ENCODE data around the gene TMEM18. TPM values are rescaled to one million over a fixed set of nuclear protein-coding genes. Genes with fewer than 3 reads are reported as not detected.

The TMEM18 gene
- total and polyA plus RNA-seq, 2 experiments from 2014 or later = 15.0 to 41.9 TPM

DNA sequence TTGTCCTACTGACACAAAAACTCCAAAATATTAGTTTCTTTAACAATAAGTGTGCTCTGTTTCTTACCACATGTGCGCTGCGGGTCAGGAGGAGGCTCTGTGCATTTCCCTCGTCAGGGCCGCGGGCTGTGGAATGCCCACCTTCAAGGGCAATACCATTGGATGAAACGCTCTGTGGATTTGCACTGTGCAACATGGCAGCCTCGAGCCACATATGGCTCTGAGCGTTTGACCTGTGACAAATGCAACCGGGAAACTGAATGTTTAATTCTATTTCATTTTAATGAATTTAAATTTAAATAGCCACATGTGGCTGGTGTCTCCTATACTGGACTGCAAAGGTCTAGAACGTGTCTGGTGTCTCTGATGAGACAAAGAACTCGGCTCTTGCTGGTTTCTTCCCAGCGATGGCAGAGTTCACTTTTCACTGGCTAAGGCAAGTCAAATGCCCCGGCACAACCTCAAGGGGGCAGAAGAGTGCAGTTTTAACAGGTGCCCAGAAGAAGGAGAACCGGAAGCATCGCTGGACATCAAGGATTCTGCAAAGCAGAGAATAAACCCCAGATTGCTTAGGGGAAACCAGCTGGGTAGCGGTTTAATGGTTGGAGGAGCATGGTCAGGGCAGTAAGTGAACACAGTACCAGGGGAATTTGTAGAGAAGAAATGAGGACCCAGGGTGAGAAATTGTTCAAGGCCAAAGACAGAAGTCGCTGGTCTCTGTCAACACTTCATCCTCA lies 37.0 kb upstream of the TMEM18 start:
- Mint-ChIP-seq H3K36me3 (ENCODE audit: low read depth) (no peaks in the 10 kb centered on the region), H3K27me3 (ENCODE audit: insufficient read depth, low read depth, poor library complexity) (peaks cover 6% of the 10 kb centered on the region), H3K4me3 (no peak overlapping the region), H3K9me3 (no peaks in the 10 kb centered on the region), H3K27ac (0 out of 2 replicates have a peak overlapping the region, but pooled peaks have one; percentile 32), H3K4me1 (peaks cover 19% of the 10 kb centered on the region)
- H3K4me1 ChIP-seq (ENCODE audit: insufficient read depth) = 0 out of 2 replicates have a peak, but pooled peaks cover 5% of the 10 kb centered on the region
- H3K4me2 ChIP-seq = no peak overlapping the region
- no peaks in the 10 kb centered on the region for H4K20me1 ChIP-seq (replicated peaks; ENCODE audit: insufficient read depth)
- TF ChIP-seq JUNB (IDR thresholded peaks at IDR 0.05; ENCODE audit: unreplicated experiment) = no peak
- TF ChIP-seq, protein P1, sequence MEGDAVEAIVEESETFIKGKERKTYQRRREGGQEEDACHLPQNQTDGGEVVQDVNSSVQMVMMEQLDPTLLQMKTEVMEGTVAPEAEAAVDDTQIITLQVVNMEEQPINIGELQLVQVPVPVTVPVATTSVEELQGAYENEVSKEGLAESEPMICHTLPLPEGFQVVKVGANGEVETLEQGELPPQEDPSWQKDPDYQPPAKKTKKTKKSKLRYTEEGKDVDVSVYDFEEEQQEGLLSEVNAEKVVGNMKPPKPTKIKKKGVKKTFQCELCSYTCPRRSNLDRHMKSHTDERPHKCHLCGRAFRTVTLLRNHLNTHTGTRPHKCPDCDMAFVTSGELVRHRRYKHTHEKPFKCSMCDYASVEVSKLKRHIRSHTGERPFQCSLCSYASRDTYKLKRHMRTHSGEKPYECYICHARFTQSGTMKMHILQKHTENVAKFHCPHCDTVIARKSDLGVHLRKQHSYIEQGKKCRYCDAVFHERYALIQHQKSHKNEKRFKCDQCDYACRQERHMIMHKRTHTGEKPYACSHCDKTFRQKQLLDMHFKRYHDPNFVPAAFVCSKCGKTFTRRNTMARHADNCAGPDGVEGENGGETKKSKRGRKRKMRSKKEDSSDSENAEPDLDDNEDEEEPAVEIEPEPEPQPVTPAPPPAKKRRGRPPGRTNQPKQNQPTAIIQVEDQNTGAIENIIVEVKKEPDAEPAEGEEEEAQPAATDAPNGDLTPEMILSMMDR (conservative IDR thresholded peaks at IDR 0.05; ENCODE audit: low read depth in 2 of 2) = peak; percentile 83 to 90
- H3K79me2 ChIP-seq (replicated peaks; ENCODE audit: insufficient read depth) = no peaks in the 10 kb centered on the region
- H2AFZ ChIP-seq = no peak overlapping the region
- DNase-seq (ENCODE audit: low spot score) (peak; percentile 83), ATAC-seq (peak; percentile 78)
- H3K4me3 ChIP-seq = no peak overlapping the region
- no peaks in the 10 kb centered on the region for H3K27me3 ChIP-seq (ENCODE audit: insufficient read depth)
- H3K36me3 ChIP-seq (ENCODE audit: insufficient read depth) = no peaks in the 10 kb centered on the region
- no peaks in the 10 kb centered on the region for H3F3A ChIP-seq (replicated peaks; ENCODE audit: low read depth)
- H3K27ac ChIP-seq (ENCODE audit: low read depth) = no peak overlapping the region
- H3K9me2 ChIP-seq (ENCODE audit: insufficient read depth) = no peaks in the 10 kb centered on the region

DNA sequence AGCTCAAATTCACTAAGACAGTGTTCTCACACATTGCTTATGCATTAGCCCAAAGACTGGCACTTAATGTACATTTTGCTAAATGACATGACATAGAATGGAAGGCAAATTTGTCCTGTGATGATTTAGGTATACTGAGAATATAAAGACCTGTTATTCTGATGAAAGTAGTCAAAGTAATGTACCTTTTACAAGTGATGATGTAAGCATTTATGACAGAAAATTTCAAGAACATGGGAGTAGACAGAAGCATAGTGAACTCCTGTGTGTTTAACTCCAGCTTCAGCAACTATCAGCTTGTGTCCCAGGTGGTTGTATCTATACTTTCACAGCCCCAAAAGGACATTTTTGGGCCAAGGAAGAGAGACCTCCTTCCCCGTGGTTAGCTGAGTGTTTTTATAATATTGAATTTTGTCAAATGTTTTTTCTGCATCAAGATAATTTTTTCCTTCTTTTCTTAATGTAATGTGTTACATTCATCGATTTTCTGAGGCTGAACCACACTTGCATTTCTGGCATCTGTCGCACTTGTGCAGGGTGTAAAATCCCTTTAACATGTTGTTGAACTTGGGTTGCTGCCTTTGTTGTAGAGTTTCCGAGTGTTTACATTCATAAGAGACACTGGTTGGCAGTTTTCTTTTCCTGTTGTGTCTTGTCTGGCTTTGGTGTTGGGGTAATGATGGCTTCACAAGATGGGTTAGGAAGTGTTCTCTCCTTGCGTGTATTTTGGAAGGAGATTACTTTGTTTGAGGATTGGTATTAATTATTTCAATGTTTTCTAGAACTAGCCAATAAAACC lies 33.9 kb upstream of the TMEM18 start:
- H3K36me3 Mint-ChIP-seq (ENCODE audit: low read depth) = no peaks in the 10 kb centered on the region
- Histone ChIP-seq H4K20me1 (replicated peaks; ENCODE audit: insufficient read depth) (no peaks in the 10 kb centered on the region), H3K4me1 (ENCODE audit: insufficient read depth) (0 out of 2 replicates have a peak, but pooled peaks cover under 1% of the 10 kb centered on the region), H3K36me3 (ENCODE audit: insufficient read depth) (no peaks in the 10 kb centered on the region), H3K79me2 (replicated peaks; ENCODE audit: insufficient read depth) (no peaks in the 10 kb centered on the region), H3K4me3 (no peak overlapping the region), H3K9me2 (ENCODE audit: insufficient read depth) (no peaks in the 10 kb centered on the region), H3K4me2 (no peak overlapping the region), H3F3A (replicated peaks; ENCODE audit: low read depth) (no peaks in the 10 kb centered on the region), H2AFZ (no peak overlapping the region), H3K27ac (ENCODE audit: low read depth) (no peak overlapping the region), H3K27me3 (ENCODE audit: insufficient read depth) (no peaks in the 10 kb centered on the region)
- H3K27me3 Mint-ChIP-seq (ENCODE audit: insufficient read depth, low read depth, poor library complexity) = peaks cover 9% of the 10 kb centered on the region
- ATAC-seq (no peak), DNase-seq (ENCODE audit: low spot score) (no peak)
- H3K4me3 Mint-ChIP-seq = no peak overlapping the region
- H3K27ac Mint-ChIP-seq = no peak overlapping the region
- H3K9me3 Mint-ChIP-seq = no peaks in the 10 kb centered on the region
- peaks cover 16% of the 10 kb centered on the region for H3K4me1 Mint-ChIP-seq
- TF ChIP-seq EZH2phosphoT487 (IDR thresholded peaks at IDR 0.05; ENCODE audit: unreplicated experiment) (no peak), JUNB (IDR thresholded peaks at IDR 0.05; ENCODE audit: unreplicated experiment) (no peak), CREB1 (CRISPR knock-in tag; IDR thresholded peaks at IDR 0.05; ENCODE audit: low read depth) (no peak), STAT1 (IDR thresholded peaks at IDR 0.05; ENCODE audit: unreplicated experiment) (no peak), ZNF114 (CRISPR knock-in tag; IDR thresholded peaks at IDR 0.05) (no peak)
- TF ChIP-seq, protein P2, sequence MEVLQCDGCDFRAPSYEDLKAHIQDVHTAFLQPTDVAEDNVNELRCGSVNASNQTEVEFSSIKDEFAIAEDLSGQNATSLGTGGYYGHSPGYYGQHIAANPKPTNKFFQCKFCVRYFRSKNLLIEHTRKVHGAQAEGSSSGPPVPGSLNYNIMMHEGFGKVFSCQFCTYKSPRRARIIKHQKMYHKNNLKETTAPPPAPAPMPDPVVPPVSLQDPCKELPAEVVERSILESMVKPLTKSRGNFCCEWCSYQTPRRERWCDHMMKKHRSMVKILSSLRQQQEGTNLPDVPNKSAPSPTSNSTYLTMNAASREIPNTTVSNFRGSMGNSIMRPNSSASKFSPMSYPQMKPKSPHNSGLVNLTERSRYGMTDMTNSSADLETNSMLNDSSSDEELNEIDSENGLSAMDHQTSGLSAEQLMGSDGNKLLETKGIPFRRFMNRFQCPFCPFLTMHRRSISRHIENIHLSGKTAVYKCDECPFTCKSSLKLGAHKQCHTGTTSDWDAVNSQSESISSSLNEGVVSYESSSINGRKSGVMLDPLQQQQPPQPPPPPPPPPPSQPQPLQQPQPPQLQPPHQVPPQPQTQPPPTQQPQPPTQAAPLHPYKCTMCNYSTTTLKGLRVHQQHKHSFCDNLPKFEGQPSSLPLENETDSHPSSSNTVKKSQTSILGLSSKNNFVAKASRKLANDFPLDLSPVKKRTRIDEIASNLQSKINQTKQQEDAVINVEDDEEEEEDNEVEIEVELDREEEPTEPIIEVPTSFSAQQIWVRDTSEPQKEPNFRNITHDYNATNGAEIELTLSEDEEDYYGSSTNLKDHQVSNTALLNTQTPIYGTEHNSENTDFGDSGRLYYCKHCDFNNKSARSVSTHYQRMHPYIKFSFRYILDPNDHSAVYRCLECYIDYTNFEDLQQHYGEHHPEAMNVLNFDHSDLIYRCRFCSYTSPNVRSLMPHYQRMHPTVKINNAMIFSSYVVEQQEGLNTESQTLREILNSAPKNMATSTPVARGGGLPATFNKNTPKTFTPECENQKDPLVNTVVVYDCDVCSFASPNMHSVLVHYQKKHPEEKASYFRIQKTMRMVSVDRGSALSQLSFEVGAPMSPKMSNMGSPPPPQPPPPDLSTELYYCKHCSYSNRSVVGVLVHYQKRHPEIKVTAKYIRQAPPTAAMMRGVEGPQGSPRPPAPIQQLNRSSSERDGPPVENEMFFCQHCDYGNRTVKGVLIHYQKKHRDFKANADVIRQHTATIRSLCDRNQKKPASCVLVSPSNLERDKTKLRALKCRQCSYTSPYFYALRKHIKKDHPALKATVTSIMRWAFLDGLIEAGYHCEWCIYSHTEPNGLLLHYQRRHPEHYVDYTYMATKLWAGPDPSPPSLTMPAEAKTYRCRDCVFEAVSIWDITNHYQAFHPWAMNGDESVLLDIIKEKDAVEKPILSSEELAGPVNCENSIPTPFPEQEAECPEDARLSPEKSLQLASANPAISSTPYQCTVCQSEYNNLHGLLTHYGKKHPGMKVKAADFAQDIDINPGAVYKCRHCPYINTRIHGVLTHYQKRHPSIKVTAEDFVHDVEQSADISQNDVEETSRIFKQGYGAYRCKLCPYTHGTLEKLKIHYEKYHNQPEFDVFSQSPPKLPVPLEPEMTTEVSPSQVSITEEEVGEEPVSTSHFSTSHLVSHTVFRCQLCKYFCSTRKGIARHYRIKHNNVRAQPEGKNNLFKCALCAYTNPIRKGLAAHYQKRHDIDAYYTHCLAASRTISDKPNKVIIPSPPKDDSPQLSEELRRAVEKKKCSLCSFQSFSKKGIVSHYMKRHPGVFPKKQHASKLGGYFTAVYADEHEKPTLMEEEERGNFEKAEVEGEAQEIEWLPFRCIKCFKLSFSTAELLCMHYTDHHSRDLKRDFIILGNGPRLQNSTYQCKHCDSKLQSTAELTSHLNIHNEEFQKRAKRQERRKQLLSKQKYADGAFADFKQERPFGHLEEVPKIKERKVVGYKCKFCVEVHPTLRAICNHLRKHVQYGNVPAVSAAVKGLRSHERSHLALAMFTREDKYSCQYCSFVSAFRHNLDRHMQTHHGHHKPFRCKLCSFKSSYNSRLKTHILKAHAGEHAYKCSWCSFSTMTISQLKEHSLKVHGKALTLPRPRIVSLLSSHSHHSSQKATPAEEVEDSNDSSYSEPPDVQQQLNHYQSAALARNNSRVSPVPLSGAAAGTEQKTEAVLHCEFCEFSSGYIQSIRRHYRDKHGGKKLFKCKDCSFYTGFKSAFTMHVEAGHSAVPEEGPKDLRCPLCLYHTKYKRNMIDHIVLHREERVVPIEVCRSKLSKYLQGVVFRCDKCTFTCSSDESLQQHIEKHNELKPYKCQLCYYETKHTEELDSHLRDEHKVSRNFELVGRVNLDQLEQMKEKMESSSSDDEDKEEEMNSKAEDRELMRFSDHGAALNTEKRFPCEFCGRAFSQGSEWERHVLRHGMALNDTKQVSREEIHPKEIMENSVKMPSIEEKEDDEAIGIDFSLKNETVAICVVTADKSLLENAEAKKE (CRISPR knock-in tag; IDR thresholded peaks at IDR 0.05) = no peak
